ENCODE results near the gene CACNA1H. TPM values are rescaled to one million over a fixed set of nuclear protein-coding genes. Genes with fewer than 3 reads are reported as not detected.
A peak's percentile ranks its signal among the peaks of the same experiment; 100 is the strongest.

Gene CACNA1H
- total RNA-seq, 3 donors from 2014 or later (not counting 1 experiment from before 2014, with no cell fraction given), result 1.1 to 1.5 (median 1.3) TPM

- WGBS (ENCODE audit: insufficient coverage), result 89% methylated on average over 15 of the region's 15 CpGs
- Histone ChIP-seq H3K27ac (ENCODE audit: low read length) (no peak overlapping the region), H3K27me3 (ENCODE audit: control insufficient read depth, insufficient read depth, low read length) (peaks cover 18% of the 10 kb centered on the region), H3K9me3 (ENCODE audit: control insufficient read depth, insufficient read depth, low read length) (no peaks in the 10 kb centered on the region), H3K36me3 (ENCODE audit: control insufficient read depth, insufficient read depth, low read length) (no peaks in the 10 kb centered on the region), H3K4me1 (ENCODE audit: control insufficient read depth, insufficient read depth, low read length) (peaks cover 7% of the 10 kb centered on the region), H3K4me3 (ENCODE audit: low read length) (no peak overlapping the region)
- Mint-ChIP-seq H3K27me3 (ENCODE audit: low read depth in 2 of 2) (peaks cover 8 to 22% of the 10 kb centered on the region in 2 donors), H3K4me3 (no peak overlapping the region), H3K9me3 (no peaks in the 10 kb centered on the region), H3K36me3 (no peaks in the 10 kb centered on the region), H3K27ac (no peak overlapping the region), H3K4me1 (peaks cover 5% of the 10 kb centered on the region in 2 donors)
- intact Hi-C loops (cut with micrococcal nuclease), result no loop called here
- TF ChIP-seq CTCF (IDR thresholded peaks at IDR 0.05), result no peak
- DNase-seq (no peak), ATAC-seq (no peak)
Measured at GRCh38 chr16:1263591-1264344, 110.9 kb downstream of the CACNA1H start.

- Mint-ChIP-seq H3K9me3 (no peaks in the 10 kb centered on the region), H3K27me3 (ENCODE audit: low read depth in 2 of 2) (peaks cover 8 to 17% of the 10 kb centered on the region in 2 donors), H3K4me3 (no peak overlapping the region), H3K36me3 (no peaks in the 10 kb centered on the region), H3K27ac (no peak overlapping the region), H3K4me1 (no peaks in the 10 kb centered on the region)
- Histone ChIP-seq H3K4me3 (ENCODE audit: low read length) (no peak overlapping the region), H3K9me3 (ENCODE audit: control insufficient read depth, insufficient read depth, low read length) (no peaks in the 10 kb centered on the region), H3K27ac (ENCODE audit: low read length) (no peak overlapping the region), H3K36me3 (ENCODE audit: control insufficient read depth, insufficient read depth, low read length) (no peaks in the 10 kb centered on the region), H3K4me1 (ENCODE audit: control insufficient read depth, insufficient read depth, low read length) (no peaks in the 10 kb centered on the region), H3K27me3 (ENCODE audit: control insufficient read depth, insufficient read depth, low read length) (peaks cover 11% of the 10 kb centered on the region)
- intact Hi-C loops (cut with micrococcal nuclease), result no loop called here
- no peak for TF ChIP-seq CTCF (IDR thresholded peaks at IDR 0.05)
- ATAC-seq (peak in 1 of 3 donors; percentile 26), DNase-seq (no peak)
- 84% methylated on average over 16 of the region's 16 CpGs for WGBS (ENCODE audit: insufficient coverage)
Measured at GRCh38 chr16:1264345-1265089, 111.6 kb downstream of the CACNA1H start.

GRCh38 chr16:1265090-1265630 lies 112.3 kb downstream of the CACNA1H start:
- no peaks in the 10 kb centered on the region for H3K4me1 ChIP-seq (ENCODE audit: control insufficient read depth, insufficient read depth, low read length)
- Mint-ChIP-seq H3K4me1 (no peaks in the 10 kb centered on the region), H3K36me3 (no peaks in the 10 kb centered on the region), H3K27ac (no peak overlapping the region), H3K27me3 (ENCODE audit: low read depth in 2 of 2) (peaks cover 7 to 15% of the 10 kb centered on the region in 2 donors), H3K9me3 (no peaks in the 10 kb centered on the region), H3K4me3 (no peak overlapping the region)
- WGBS (ENCODE audit: insufficient coverage), result 85% methylated on average over 13 of the region's 13 CpGs
- H3K27me3 ChIP-seq (ENCODE audit: control insufficient read depth, insufficient read depth, low read length), result peaks cover 5% of the 10 kb centered on the region
- ATAC-seq (no peak), DNase-seq (no peak)
- H3K27ac ChIP-seq (ENCODE audit: low read length), result no peak overlapping the region
- no peak overlapping the region for H3K4me3 ChIP-seq (ENCODE audit: low read length)
- no peak for TF ChIP-seq CTCF (IDR thresholded peaks at IDR 0.05)
- intact Hi-C loops (cut with micrococcal nuclease), result no loop called here
- no peaks in the 10 kb centered on the region for H3K36me3 ChIP-seq (ENCODE audit: control insufficient read depth, insufficient read depth, low read length)
- no peaks in the 10 kb centered on the region for H3K9me3 ChIP-seq (ENCODE audit: control insufficient read depth, insufficient read depth, low read length)

Measured in natural killer cell (primary cell).